CD4-positive, alpha-beta memory T cell (primary cell): ENCODE data around the gene METTL27. TPM values are rescaled to one million over a fixed set of nuclear protein-coding genes. Genes with fewer than 3 reads are reported as not detected.
"Not testable (repeated sequence)": the region's sequence is repeated elsewhere in the genome, so short reads cannot be mapped to it uniquely, and the experiment has no call there.

Experiments used
- CTCF ChIA-PET: fragments of 350-600 bp; sonication (Branson Sonifier 250); formaldehyde crosslinking; loops from one replicate; lab custom pipeline; 2021; ENCODE audit warnings: inconsistent platforms; ENCODE audit not compliant: partially characterized antibody; lab: Charles Lee
- POLR2A ChIA-PET: fragments of 350-600 bp; sonication (Branson Sonifier 250); formaldehyde crosslinking; loops from one replicate; lab custom pipeline; 2021; ENCODE audit not compliant: partially characterized antibody; lab: Charles Lee
- DNase-seq, 5 donors: peaks; one replicate each; pipeline versions ENCODE4 v3.0.0 to v3.0.0-alpha.2; 2020 to 2022; ENCODE audit warnings: mixed read lengths in 1 of 5
- H3K27ac ChIP-seq: one replicate; pipeline ENCODE4 v1.7.0; 2013; ENCODE audit warnings: low read depth, low read length
- H3K27me3 ChIP-seq: 2 replicates; pipeline ENCODE4 v1.7.0; 2013; ENCODE audit warnings: mild to moderate bottlenecking, low read length, moderate library complexity; ENCODE audit not compliant: insufficient read depth
- H3K36me3 ChIP-seq: 2 replicates; pipeline ENCODE4 v1.7.0; 2013; ENCODE audit warnings: mild to moderate bottlenecking, low read length, moderate library complexity; ENCODE audit not compliant: insufficient read depth
- H3K4me1 ChIP-seq: 2 replicates; pipeline ENCODE4 v1.7.0; 2013; ENCODE audit warnings: mild to moderate bottlenecking, low read length, moderate library complexity; ENCODE audit not compliant: insufficient read depth
- H3K4me3 ChIP-seq, 2 donors: one replicate each; pipeline ENCODE4 v1.7.0; 2013; ENCODE audit warnings: low read length in 2 of 2, mild to moderate bottlenecking in 1 of 2
- H3K9me3 ChIP-seq, 2 donors: one replicate each; pipeline ENCODE4 v1.7.0; 2013; ENCODE audit warnings: low read length in 2 of 2, control low read depth in 1 of 2; ENCODE audit not compliant: control insufficient read depth in 1 of 2
- H3K27ac Mint-ChIP-seq, 7 donors: one replicate each; pipeline ENCODE4 v1.8.0; 2020 to 2021; ENCODE audit warnings: mixed read lengths in 7 of 7, mild to moderate bottlenecking in 6 of 7, inconsistent platforms in 3 of 7, moderate library complexity in 3 of 7
- H3K27me3 Mint-ChIP-seq, 2 donors: one replicate each; pipeline ENCODE4 v1.8.0; 2020 to 2021; ENCODE audit warnings: mixed read lengths in 2 of 2
- H3K36me3 Mint-ChIP-seq, 2 donors: one replicate each; pipeline ENCODE4 v1.8.0; 2020 to 2021; ENCODE audit warnings: mixed read lengths in 2 of 2, inconsistent platforms in 1 of 2, mild to moderate bottlenecking in 1 of 2
- H3K4me1 Mint-ChIP-seq, 4 donors: one replicate each; pipeline ENCODE4 v1.8.0; 2020 to 2021; ENCODE audit warnings: mixed read lengths in 4 of 4, mild to moderate bottlenecking in 1 of 4
- H3K4me3 Mint-ChIP-seq, 8 donors: one replicate each; pipeline ENCODE4 v1.8.0; 2020 to 2021; ENCODE audit warnings: mixed read lengths in 8 of 8, mild to moderate bottlenecking in 7 of 8, moderate library complexity in 6 of 8, inconsistent platforms in 3 of 8
- H3K9me3 Mint-ChIP-seq, 8 donors: one replicate each; pipeline ENCODE4 v1.8.0; 2020 to 2021; ENCODE audit warnings: mixed read lengths in 8 of 8, mild to moderate bottlenecking in 5 of 8, inconsistent platforms in 3 of 8, moderate library complexity in 1 of 8
- intact Hi-C: fragments of 100-400 bp; cut with micrococcal nuclease; formaldehyde crosslinking; loops from one replicate; pipeline ENCODE4 v1.15.1; 2023
- polyA plus RNA-seq, 2 donors: library from polyadenylated mRNA; unstranded; fragments of 300-500 nt; fragmentation: Illumina TruSeq; gene quantifications; one replicate each; pipeline ENCODE4 v1.2.3, GENCODE V29; 2021
- total RNA-seq, 2 experiments: library from RNA; stranded (reverse); gene quantifications; one replicate each; pipeline ENCODE4 v1.2.3, GENCODE V29; 2021

The METTL27 gene
- total and polyA plus RNA-seq, 4 experiments from 2014 or later = 0.49 to 7.6 (median 6.1) TPM; not detected in 1

DNA sequence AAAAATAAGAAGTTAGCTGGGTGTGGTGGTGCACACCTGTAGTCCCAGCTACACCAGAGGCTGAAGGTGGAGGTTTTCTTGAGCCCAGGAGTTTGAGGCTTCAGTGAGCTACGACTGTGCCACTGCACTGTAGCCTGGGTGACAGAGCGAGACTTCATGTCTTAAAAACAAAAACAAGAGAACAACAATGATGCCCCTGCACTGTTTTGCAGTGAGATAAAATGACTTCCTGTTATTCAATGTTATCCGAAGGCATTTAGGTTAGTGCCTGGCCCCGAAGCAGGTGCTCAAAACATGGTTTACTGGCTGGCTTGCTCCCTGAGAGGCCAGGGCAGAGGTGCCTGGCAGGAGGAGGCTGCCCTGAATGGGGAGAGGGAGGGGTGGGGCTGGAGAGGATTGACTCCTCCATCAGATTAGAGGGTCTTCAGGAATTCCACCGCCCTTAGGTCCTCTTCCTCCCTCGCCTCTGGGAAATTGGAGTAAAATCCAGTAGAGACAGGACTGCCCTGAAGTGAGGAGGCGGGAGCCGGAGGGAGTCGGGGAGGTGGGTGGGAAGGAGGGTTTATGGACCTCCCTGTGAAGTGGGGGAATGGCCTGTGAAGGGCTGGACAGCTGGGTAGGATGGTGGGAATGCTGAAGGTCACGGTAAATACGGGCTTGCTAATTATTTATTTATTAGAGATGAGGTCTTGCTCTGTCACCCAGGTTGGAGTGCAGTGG lies 18.3 kb downstream of the METTL27 start:
- no peak overlapping the region for H3K4me3 ChIP-seq
- Mint-ChIP-seq H3K9me3 (no peaks in the 10 kb centered on the region), H3K4me1 (peaks cover 20 to 49% (median 24%) of the 10 kb centered on the region in 4 donors), H3K27me3 (peaks cover 2 to 6% of the 10 kb centered on the region in 2 donors), H3K36me3 (no peaks in the 10 kb centered on the region), H3K4me3 (no peak overlapping the region), H3K27ac (peak overlapping the region in 3 of 7 donors; percentile 22 to 66 (median 48))
- H3K27ac ChIP-seq = no peak overlapping the region
- H3K4me1 ChIP-seq = peaks cover 27% of the 10 kb centered on the region
- peak in 1 of 5 donors; percentile 22 for DNase-seq
- ChIA-PET POLR2A (interaction anchor here (0.6 kb wide), 1 partner anchor 27 kb away, joined by 3 read pairs; no protein-coding TSS in a partner anchor), CTCF (interaction anchor here (1.2 to 1.8 kb wide), 4 partner anchors 10 to 33 kb away, joined by 3 to 11 read pairs (median 4); no protein-coding TSS in a partner anchor)
- H3K27me3 ChIP-seq = no peaks in the 10 kb centered on the region
- no peaks in the 10 kb centered on the region for H3K36me3 ChIP-seq
- H3K9me3 ChIP-seq = no peaks in the 10 kb centered on the region
- intact Hi-C loops = no loop called here

- peak overlapping the region in 2 of 7 donors; percentile 62 to 74 for H3K27ac Mint-ChIP-seq
- no peak for DNase-seq
- peaks cover 15 to 41% (median 18%) of the 10 kb centered on the region in 4 donors for H3K4me1 Mint-ChIP-seq
- no peak overlapping the region for H3K27ac ChIP-seq
- no peaks in the 10 kb centered on the region for H3K9me3 ChIP-seq
- intact Hi-C loops = no loop called here
- no peaks in the 10 kb centered on the region for H3K9me3 Mint-ChIP-seq
- ChIA-PET CTCF (interaction anchor here (0.7 to 1.8 kb wide), 5 partner anchors 9 to 33 kb away, joined by 3 to 11 read pairs (median 3); no protein-coding TSS in a partner anchor), POLR2A (interaction anchor here (1.0 kb wide), 1 partner anchor 28 kb away, joined by 7 read pairs; no protein-coding TSS in a partner anchor)
- no peaks in the 10 kb centered on the region for H3K36me3 ChIP-seq
- no peaks in the 10 kb centered on the region for H3K27me3 ChIP-seq
- no peaks in the 10 kb centered on the region for H3K36me3 Mint-ChIP-seq
- H3K27me3 Mint-ChIP-seq = peaks cover 2 to 3% of the 10 kb centered on the region in 2 donors
- H3K4me3 ChIP-seq = no peak overlapping the region
- H3K4me3 Mint-ChIP-seq = peak overlapping the region in 1 of 8 donors; percentile 50
- H3K4me1 ChIP-seq = peaks cover 20% of the 10 kb centered on the region
Observed at GRCh38 chr7:73823257-73823656, 19.1 kb downstream of the METTL27 start.

GRCh38 chr7:73822319-73823173 lies 19.8 kb downstream of the METTL27 start:
- no peaks in the 10 kb centered on the region for H3K27me3 ChIP-seq
- peaks cover 3% of the 10 kb centered on the region in 2 donors for H3K27me3 Mint-ChIP-seq
- no peak overlapping the region for H3K4me3 ChIP-seq
- no peak for DNase-seq
- no peaks in the 10 kb centered on the region for H3K9me3 ChIP-seq
- intact Hi-C loops = no loop called here
- peak overlapping the region in 1 of 8 donors; percentile 50 for H3K4me3 Mint-ChIP-seq
- no peak overlapping the region for H3K27ac ChIP-seq
- H3K4me1 Mint-ChIP-seq = peaks cover 11 to 34% (median 11%) of the 10 kb centered on the region in 4 donors
- H3K27ac Mint-ChIP-seq = peak overlapping the region in 1 of 7 donors; percentile 37
- ChIA-PET POLR2A (interaction anchor here (1.0 kb wide), 1 partner anchor 28 kb away, joined by 7 read pairs; no protein-coding TSS in a partner anchor), CTCF (interaction anchor here (0.7 to 1.8 kb wide), 4 partner anchors 11 to 34 kb away, joined by 3 to 11 read pairs (median 5); no protein-coding TSS in a partner anchor)
- H3K9me3 Mint-ChIP-seq = no peaks in the 10 kb centered on the region
- H3K36me3 ChIP-seq = no peaks in the 10 kb centered on the region
- peaks cover 14% of the 10 kb centered on the region for H3K4me1 ChIP-seq
- H3K36me3 Mint-ChIP-seq = no peaks in the 10 kb centered on the region

DNA sequence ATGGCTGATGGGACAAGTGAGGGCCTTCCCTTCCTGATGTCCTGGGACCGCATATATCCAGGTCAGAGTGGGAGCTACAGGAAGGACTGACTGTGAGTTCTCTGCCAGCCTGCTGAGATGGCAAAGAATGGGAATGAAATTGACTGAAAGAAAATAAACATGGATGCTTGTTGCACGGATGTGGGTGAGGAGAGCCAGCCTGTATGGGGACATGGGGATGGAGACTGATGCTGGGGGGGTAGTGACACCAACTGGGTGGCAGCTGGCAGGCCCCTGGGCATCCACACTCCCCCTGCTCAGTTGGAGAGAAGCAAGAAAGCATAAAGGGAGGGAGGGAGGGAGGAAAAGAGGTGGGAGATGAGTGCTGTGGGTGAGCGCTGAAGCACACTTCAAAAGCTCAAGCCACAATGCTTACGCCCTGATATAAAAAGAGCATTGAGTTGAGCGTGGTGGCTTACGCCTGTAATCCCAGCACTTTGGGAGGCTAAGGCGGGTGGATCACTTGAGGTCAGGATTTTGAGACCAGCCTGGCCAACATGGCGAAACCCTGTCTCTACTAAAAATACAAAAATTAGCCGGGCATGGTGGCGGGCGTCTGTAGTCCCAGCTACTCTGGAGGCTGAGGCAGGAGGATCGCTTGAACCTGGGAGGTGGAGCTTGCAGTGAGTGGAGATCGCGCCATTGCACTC lies 20.6 kb downstream of the METTL27 start:
- H3K36me3 ChIP-seq, H3K27me3 Mint-ChIP-seq, H3K9me3 ChIP-seq, H3K4me1 ChIP-seq, H3K4me3 Mint-ChIP-seq, DNase-seq, H3K27me3 ChIP-seq, H3K36me3 Mint-ChIP-seq, H3K4me3 ChIP-seq, intact Hi-C loops, H3K27ac ChIP-seq, H3K9me3 Mint-ChIP-seq, POLR2A ChIA-PET: not testable (repeated sequence)
- CTCF ChIA-PET = interaction anchor here (1.1 to 1.9 kb wide), 3 partner anchors 29 to 33 kb away, joined by 4 to 11 read pairs (median 4); no protein-coding TSS in a partner anchor
- Mint-ChIP-seq H3K27ac (peak overlapping the region in 2 of 7 donors; percentile 30 to 39), H3K4me1 (peaks cover 3 to 26% (median 4%) of the 10 kb centered on the region in 4 donors)

DNA sequence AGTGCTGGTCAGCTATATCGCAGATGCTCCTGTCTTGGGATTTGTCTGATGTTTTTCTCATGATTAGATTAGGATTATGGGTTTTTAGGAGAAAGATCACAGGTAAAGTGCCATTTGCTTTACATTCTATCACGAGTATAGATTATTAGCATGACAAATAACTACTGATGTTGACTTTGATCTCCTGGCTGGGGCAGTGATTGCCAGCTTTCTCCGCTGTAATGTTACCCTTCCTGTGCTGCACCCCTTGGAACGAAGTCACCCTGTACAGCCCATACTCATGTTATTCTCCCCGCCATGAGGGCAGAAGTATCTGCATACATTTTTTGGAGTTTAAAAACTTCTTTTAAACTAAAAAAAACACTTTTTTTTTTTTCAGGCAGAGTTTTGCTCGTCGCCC lies 22.3 kb downstream of the METTL27 start:
- H3K27ac ChIP-seq = no peak overlapping the region
- Mint-ChIP-seq H3K4me3 (no peak overlapping the region), H3K4me1 (peaks cover 0 to 16% (median 2%) of the 10 kb centered on the region in 4 donors), H3K27ac (no peak overlapping the region), H3K36me3 (no peaks in the 10 kb centered on the region), H3K27me3 (peaks cover 4 to 10% of the 10 kb centered on the region in 2 donors), H3K9me3 (no peaks in the 10 kb centered on the region)
- H3K27me3 ChIP-seq = no peaks in the 10 kb centered on the region
- H3K4me1 ChIP-seq = peaks cover 5% of the 10 kb centered on the region
- POLR2A ChIA-PET = no interaction called here
- CTCF ChIA-PET = interaction anchor here (1.9 to 3.2 kb wide), 2 partner anchors 34 to 35 kb away, joined by 4 to 12 read pairs; no protein-coding TSS in a partner anchor
- H3K9me3 ChIP-seq = no peaks in the 10 kb centered on the region
- DNase-seq = no peak
- H3K4me3 ChIP-seq = no peak overlapping the region
- intact Hi-C loops = no loop called here
- H3K36me3 ChIP-seq = no peaks in the 10 kb centered on the region

- Histone ChIP-seq H3K27ac (no peak overlapping the region), H3K27me3 (no peaks in the 10 kb centered on the region), H3K36me3 (no peaks in the 10 kb centered on the region), H3K4me1 (no peaks in the 10 kb centered on the region), H3K9me3 (no peaks in the 10 kb centered on the region), H3K4me3 (no peak overlapping the region)
- Mint-ChIP-seq H3K9me3 (peaks cover 0 to 10% (median 7%) of the 10 kb centered on the region in 8 donors), H3K36me3 (peaks cover 0 to 4% of the 10 kb centered on the region in 2 donors), H3K4me3 (no peak overlapping the region), H3K27me3 (peaks cover 5 to 11% of the 10 kb centered on the region in 2 donors), H3K27ac (peak overlapping the region in 1 of 7 donors; percentile 35), H3K4me1 (no peaks in the 10 kb centered on the region)
- POLR2A ChIA-PET = no interaction called here
- CTCF ChIA-PET = interaction anchor here (3.2 kb wide), 1 partner anchor 38 kb away, joined by 12 read pairs; no protein-coding TSS in a partner anchor
- intact Hi-C loops = no loop called here
- DNase-seq = no peak
Observed at GRCh38 chr7:73817121-73817520, 25.2 kb downstream of the METTL27 start.
